NCI-H2107 (cell line): Measurements from ENCODE around the gene PPP1R1B.
"Not testable (repeated sequence)": the region's sequence is repeated elsewhere in the genome, so short reads cannot be mapped to it uniquely, and the experiment has no call there.

Experiments used
- DNase-seq: peaks from one replicate; lab custom pipeline; 2025; lab: John Stamatoyannopoulos, UW

PPP1R1B gene

DNA sequence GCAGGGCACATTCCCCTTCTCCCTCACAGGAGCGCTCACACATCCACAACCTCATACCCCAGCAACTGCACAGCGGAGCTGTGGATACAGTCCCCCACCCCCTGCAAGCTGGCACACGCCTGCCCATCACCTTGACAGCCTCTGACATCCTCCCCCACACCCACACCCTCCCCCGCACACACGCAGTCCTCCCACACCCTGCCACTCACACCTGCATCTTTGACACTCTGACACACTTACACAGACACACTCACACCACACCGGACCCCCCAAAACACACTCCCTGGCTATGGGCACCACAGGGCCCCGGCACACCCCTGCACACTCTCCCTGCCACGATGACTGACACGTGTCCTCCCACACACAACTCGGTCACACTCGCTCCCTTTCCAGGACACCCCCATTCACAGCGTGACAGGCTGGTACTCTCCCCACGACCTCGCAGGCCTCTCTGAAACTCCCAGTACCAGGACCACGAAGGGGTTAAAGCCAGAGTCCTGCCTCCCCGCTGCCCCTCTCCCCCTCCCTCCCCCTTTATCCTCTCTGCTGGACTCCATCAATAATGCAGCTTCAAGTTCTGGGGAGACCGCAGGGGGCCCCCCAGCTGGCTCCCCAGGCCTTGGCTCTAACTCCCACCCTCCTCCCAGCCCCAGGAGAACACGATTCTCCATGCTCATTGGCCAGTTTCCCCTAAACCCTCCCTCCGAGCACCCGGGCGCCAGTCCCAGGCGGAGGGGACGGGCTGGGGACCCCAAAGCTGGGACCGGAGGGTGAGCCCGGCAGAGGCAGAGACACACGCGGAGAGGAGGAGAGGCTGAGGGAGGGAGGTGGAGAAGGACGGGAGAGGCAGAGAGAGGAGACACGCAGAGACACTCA is at the start of gene PPP1R1B:
PPP1R1B (plus strand) TSS at position 782 of the 876 bp plus-strand sequence. CDS start 441 bp downstream, outside the sequence.
- no peak for DNase-seq

DNA sequence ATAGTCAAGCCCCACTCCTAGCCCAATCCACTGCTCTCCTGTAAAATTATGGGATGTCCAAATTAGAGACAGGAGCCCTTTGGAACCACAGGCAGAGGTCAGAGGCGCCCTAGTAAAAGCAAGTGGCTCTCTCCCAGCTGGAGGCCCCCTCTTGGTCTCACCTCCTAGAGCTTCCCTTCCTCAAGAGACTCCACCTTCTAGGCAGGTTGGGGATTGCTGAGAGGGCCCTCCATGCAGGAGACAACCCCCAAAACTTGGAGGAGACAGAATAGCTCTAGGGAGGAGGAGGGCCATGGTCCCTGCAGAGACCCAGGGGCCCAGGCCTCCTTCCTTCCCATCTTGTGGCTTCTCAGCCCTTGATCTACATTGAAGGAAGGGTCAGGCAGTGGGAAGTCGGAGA is 48.5 kb upstream of the PPP1R1B start:
- DNase-seq: no peak

DNA sequence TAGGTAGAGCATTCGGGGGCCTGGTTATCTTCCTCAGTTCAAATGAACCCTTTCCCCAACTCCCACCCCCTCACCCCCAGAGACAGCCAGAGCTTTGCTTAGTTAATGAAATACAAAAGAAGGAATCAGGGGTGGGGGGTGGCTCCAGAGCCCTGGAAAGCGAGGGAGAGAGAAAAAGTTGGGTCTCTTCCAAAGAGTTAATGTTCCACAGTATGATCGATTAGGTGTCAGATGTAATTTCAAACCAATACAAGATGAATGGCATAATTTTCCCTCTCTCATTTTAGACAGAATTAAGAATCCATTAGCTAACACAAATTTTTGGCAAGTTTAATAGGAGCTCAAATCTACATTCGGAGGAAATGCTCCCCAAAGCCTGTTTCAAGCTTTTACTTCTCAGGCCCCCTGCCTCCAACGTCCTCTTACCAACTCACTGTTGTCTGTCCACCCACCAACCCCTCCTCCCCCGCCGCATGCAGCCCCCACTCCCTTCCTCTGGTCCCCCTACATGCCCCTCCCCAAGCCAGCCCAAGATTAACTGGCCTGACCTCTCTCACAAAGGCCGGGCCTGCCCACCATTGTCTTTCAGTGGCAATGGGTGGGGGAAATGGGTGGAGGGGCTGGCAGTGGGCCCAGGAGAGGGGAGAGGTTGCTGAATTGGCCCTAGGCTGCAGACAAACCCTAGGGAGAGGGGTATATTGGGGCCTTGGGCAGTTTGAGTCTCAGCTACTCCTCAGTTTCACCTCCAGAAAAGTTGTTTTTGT is 47.3 kb upstream of the PPP1R1B start:
- DNase-seq: no peak

DNA sequence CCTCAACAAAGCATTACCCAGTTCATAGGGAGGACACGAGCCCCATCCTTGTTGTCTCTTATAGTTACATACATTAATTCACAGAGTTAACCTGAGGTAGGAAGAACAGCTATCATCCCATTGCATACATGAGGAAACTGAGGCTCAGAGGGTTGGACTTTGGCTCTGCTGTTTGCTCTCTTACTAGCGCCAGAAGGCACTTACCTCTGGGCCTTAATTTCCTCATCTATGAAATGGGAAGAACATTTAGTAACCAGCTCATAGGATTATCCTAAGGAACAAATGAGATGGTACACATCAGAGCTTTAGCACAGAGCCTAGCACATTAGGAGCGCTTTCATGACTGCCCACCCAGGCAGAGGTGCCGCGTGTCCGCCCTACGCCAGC is 46.7 kb upstream of the PPP1R1B start:
- no peak for DNase-seq

DNA sequence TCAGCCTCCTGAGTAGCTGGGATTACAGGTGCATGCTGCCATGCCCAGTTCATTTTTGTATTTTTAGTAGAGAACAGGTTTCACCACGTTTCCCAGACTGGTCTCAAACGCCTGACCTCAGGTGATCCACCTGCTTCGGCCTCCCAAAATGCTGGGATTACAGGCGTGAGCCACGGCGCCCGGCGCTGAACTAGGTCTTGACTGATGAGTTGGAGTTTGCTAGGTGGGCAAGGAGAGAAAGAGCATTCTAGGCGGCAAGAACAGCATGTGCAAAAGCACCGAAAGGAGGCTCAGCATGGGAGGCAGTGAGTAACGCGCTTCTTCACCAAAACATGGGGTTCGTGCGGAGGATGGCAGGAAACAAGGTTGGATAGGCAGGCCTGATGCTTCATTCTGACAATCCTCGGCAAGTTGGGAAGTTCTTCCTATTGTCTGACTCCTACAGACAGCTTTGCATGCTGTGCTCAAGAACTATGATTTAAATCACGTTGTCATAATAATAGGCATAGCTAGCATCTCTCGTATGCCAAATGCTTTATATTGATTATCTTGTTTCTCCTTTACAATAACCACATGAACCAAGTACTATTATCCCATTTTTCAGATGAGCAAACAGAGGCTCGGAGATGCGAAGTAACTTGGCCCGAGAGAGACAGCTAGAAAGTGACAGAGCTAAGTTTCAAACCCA is 45.5 kb upstream of the PPP1R1B start:
- DNase-seq: no peak

DNA sequence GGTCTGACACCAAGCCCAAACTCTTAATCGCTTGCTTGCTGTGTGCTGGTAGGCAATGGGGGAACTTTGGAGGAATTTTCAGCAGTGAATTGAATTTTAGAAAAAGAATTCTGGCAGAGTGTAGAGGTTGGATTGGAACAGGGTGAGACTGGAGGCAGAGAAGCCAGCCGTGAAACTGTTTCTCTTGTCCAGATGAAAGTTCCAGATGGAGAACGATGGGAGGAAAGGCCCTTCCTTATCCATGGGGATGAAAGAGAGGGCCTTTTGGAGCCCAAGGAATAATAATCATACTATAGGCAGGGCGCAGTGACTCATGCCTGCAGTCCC is 45.0 kb upstream of the PPP1R1B start:
- DNase-seq: no peak

DNA sequence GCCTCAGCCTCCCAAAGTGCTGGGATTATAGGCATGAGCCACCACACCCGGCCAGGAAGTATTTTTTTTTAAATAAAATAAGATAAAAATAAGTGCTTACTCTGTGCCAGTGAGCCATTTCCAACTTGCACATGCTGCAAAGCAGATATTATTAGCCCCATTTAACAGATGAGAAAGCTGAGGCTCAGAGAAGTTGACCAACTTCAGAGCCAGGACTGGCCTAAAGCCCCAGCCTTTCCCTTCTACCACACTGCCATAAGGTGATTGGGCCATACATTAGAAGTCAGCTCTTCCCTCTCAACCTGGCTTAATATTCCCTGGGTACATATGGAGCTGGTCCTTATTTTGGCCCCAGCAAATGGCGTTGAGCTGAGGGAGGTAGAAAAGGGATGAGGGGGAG is 44.1 kb upstream of the PPP1R1B start:
- no peak for DNase-seq

DNA sequence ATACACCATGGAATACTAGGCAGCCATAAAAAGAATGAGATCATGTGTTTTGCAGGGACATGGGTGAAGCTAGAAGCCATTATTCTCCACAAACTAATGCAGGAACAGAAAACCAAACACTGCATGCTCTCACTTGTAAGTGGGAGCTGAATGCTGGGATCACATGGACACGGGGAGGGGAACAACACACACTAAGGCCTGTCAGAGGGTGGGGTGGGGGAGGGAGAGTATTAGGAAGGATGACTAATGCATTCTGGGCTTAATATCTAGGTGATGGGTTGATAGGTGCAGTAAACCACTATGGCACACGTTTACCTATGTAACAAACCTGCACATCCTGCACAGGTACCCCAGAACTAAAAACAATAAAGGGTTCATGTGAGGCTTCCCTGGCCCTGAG is 36.6 kb upstream of the PPP1R1B start:
- not testable (repeated sequence) for DNase-seq

DNA sequence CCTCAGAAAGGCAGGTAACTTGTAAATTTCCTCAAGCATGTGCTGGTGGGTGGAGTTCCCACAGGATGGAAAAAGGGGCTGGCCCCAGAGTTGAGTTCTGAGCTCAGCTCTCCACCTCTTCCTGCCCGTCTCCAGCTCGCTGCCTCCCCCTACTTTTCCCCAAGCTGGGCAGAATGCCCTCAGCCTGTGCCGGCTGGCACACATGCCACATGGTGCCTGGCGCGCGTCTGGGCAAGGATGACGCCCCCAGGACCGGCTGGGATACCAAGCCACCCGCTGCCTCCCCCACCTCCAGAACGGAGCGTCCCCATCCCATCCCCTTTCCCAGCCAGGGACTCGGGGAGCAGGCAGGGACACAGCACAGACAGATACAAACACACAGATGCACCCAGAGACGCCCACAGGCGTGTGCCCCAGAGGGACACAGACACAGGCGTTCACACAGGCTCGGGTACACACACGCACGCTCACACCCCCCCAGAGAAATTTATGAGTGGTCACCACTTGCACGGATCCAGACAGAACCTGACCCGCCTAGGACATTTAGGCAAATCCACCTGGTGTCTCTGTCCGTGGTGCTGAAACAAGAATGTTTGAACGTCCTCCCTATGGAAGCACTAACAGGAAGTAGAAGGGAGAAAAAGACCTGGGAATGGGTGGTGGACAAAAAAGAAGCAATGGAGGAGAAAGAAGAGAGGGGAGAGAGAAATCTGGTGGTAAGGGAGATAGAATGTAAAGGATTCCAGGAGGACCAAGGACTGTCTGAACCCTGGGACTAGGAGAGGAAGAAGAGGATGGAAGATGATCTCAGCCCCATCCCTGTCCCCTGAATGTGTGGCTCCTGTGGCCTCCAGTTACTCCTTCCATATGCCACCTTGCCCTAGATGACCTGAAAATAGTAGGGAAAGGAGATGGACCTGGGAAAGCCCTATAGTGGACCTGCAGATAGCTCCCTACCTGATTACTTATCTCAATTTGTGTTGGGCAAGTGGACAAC is 34.5 kb upstream of the PPP1R1B start:
- no peak for DNase-seq

DNA sequence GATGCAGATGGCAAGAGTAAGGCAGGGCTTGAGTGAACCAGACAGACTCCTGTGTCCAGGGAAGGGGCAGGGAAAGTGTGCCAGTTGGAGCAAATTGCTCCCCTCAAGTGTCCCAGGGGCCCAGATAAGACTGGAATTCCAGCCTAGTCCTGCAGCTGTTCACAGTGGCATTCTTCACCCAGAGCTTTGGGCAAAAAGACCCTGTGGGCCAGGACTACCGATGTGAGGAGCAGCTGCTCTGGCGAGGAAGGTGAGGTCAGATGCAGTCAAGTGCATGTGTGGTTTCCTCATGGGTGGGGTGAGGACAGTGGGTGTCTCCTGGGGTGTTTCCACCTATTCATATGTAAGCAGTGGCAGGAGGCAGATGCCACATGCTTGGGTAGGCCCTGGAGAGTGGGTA is 33.4 kb upstream of the PPP1R1B start:
- DNase-seq: no peak

DNA sequence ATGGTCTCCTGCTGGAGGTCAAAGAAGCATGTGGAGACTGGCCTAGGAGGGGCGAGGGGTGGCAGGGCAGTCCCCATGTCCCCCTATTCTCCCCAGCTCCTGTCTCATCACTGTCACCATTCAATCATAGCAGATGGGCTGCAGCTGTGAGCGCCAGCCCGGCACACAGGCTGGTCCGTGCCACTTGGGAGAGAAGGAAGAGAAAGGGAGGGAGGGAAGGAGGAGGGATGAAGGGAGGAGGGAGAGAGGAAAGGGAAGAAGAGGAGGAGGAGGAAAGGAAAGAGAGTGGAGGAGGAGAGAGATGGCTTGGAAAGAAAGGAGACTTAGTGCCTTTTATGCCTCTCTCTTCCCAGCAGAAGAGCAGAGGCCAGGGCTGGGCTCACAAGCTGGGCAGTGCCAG is 31.5 kb upstream of the PPP1R1B start:
- DNase-seq: no peak

DNA sequence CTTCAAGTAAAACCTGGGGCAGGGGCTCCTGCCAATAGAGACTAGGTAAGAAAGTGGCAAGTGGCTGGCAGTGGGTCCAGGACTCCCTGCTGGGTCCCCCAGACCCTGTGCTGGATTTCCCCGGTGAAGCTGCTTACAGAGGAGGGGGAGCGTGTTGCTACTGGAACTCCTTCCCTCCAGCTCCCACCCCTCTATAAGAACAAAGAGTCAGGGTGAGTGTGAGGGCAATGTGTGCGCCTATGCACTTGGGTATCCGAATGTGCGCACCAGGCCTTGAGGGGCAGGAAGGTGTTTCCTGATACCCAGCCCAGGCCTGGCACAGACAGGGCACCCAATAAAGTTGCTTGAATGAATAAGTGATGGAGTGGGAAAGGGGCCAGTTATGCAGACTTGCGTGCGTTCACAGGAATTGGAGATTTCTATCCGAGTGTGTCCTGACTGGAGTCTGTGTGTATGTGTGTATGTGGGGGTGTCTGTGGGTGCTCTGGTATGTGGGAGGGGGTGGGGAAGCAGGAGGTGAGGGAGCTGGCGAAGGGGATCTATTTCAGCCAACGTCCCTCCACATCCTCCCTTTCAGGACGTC is 30.7 kb upstream of the PPP1R1B start:
- DNase-seq: no peak

DNA sequence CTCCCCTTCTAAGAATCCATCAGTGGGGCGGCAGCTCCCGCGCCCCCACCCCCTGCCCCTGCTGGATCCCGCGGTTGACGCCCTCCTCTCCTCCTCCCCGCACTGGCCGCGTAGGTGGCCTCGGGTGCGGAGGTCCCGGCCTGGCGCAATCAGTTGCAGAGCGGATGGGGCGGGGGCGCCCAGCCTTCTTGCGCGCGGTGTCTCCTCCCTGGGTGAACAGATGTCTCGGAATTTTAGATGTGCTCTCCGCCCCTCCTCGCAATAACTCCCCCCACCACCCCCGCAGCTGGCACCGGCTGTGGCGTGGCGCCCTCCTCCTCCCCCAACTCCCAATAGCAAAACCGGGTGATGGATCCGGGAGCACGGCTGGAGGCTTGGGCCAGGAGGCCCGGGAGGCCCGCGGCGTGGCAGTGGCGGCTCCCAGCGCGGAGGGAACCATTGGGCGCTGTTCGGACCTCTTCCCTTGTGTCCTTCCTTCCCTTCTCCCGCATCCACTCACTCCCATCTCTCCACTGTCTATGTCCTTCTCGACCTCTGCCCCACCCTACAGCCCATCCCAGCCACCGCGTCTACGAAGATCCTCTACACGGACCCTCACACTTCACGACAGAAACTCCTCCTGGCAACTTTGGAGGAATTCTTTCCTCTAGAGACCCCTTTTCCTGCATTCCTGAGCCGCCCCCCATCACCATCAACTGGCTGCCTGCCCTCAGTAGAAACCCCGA is 30.0 kb upstream of the PPP1R1B start:
- DNase-seq: no peak

DNA sequence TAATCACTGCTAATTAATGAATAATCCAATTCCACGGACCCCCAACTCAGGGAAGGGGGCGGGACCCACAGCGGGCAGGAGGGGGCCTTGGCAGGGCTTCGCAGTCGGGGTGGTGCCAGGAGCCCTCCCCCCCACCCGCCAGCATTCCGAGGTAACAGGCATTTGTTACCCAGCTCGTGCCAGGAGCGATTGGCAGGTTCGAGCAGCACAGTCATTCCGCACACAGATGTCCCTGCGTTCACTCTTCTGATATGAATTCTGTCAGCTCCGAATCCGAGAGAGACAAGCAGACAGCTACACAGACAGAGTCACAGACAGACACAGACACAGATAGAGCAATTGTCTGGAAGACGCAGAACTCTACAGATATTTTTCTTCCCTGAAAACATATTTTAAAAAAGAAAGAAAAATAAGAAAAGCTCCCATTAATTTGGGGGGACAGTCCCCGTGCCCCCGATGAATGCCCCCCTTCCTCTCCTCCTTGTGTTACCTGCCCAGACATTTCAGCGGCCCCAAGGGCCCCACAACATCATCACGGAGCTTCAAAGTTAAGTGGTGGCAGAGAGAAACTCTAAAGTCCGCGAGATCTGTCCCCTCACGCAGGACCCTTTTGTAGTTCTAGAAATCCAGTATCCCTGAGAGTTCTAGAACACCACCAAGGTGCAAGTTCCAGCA is 29.2 kb upstream of the PPP1R1B start:
- DNase-seq: no peak

DNA sequence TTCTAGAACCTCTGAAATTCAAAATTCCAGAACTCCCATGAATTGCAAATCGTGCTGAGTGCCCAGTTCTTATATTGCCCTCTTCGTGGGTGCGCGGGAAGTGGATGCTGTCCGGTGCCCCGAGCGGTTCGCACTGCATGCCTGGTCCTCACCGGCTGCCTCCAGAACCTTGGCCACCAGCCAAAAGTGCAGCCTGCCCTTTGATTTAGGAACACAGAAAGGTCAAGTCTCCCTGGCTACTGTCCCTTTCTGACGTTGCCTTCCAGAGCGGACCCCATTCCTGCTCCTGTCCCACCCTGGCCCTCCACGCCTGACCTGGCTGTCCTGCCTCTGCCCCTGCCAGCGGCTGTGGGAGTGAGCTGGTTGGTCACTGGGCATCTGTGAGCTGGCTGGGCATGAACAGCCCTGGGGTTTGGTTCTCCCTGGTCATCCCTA is 28.7 kb upstream of the PPP1R1B start:
- DNase-seq: no peak

DNA sequence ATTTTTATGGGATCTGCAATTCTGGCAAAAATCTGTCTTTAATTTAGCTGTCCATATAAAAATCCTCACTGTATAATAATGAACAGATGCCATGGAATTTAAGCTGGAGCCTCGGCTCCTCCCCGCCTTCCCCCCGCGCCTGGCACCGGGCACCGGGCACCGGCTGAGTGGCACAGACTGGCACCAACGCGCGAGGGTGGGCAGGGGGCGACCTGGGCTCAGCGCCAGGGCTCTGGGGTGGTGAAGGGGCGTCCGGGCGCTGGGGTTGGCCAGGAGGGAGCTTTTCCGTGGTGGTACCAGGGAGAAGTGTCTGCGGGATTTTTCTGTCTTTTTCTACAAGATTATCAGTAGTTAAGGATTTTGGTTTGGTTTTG is 28.1 kb upstream of the PPP1R1B start:
- DNase-seq: no peak

DNA sequence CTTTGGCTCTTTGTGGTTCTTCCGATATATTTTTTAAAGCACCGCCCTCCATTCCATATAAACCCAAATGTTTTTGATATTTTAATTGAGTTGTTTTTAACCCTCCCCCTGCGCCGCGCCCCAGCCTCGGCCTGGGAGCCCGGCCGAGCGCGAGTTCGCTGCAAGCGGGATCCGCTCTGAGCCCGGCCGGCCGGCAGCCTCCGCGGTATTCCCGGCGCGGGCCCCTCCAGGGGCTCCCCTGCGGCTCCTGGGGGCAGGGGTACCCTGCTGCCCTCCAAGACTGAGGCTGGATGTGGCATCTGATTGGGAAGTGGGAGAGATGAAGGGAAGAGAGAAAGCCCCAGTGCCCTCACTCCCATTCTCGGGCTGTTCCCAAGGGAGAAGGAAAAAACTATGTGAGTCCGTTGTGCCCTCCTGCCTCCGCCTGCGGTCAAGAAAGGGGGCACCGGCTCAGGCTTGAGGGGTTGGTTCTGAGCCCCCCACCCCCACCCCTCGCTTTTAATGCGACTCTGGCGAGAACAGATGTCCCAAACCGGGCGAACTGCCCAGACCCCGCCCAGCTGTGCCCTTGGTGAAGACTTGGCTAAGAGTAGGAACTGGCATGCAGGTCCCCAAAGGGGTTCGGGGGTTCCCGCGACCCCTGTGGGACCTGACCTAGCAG is 27.6 kb upstream of the PPP1R1B start:
- DNase-seq: no peak

DNA sequence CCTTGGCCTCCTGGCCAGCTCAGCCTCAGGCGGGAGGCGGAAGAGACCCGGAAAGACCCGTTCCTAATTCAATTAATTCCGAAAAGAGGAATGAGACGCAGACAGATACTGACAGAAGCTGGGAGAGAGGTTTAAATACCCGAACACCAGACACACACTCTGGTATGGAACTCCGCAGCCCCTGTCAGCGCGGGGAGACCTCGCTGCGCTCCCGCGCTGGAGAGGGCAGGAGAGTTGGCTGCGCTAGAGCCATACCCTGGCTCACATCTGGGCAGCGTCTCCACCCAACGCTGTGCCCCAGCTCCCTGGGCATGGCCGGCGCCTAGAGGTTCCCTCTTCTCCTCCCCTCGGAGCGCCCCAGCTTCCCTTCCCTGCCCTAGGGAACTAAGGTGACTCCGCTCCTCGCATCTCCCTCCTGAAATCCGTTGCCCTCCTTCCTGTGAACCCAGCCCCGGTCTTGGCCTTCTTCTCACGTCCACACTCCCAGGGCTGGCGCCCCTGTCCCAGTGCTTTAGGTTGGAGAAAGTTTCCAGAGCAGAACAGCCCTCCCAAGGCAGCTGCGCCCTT is 27.0 kb upstream of the PPP1R1B start:
- DNase-seq: no peak
